MG63 (cell line): Measurements from ENCODE around the gene MUC6. TPM values are rescaled to one million over a fixed set of nuclear protein-coding genes. Genes with fewer than 3 reads are reported as not detected.

ENCODE experiments used
- DNase-seq: peaks from one replicate; pipeline ENCODE4 v3.0.0-alpha.2; 2020
- H3K27me3 ChIP-seq: fragments of 250-450 bp; sonication (Bioruptor Pico); 2 replicates; pipeline ENCODE4 v1.5.1; 2020; ENCODE audit warnings: mild to moderate bottlenecking, moderate library complexity
- H3K36me3 ChIP-seq: fragments of 250-450 bp; sonication (Bioruptor Pico); 2 replicates; pipeline ENCODE4 v1.5.1; 2020; ENCODE audit warnings: mild to moderate bottlenecking, moderate library complexity
- H3K4me3 ChIP-seq: fragments of 250-450 bp; sonication (Bioruptor Pico); 2 replicates; pipeline ENCODE4 v1.5.1; 2020; ENCODE audit warnings: mild to moderate bottlenecking, moderate library complexity
- H3K9me3 ChIP-seq: fragments of 250-450 bp; sonication (Bioruptor Pico); 2 replicates; pipeline ENCODE4 v1.5.1; 2020; ENCODE audit warnings: mild to moderate bottlenecking, moderate library complexity
- total RNA-seq: library from RNA; depleted of rRNA; stranded (reverse); fragments of >200 nt; shearing (Covaris generic); gene quantifications from 2 replicates; pipeline ENCODE4 v1.2.3, GENCODE V29; 2014; ENCODE audit warnings: low replicate concordance

The MUC6 gene
- total RNA-seq, 1 experiment from 2014 or later, result not detected

- no peak for DNase-seq
- no peak overlapping the region for H3K4me3 ChIP-seq
- H3K9me3 ChIP-seq, result no peaks in the 10 kb centered on the region
- H3K27me3 ChIP-seq, result no peaks in the 10 kb centered on the region
- H3K36me3 ChIP-seq, result no peaks in the 10 kb centered on the region
Measured at GRCh38 chr11:1032310-1032891, 4.1 kb downstream of the MUC6 start.

GRCh38 chr11:1031121-1031899 is 5.2 kb downstream of the MUC6 start:
- DNase-seq, result no peak
- no peak overlapping the region for H3K4me3 ChIP-seq
- H3K27me3 ChIP-seq, result no peaks in the 10 kb centered on the region
- H3K36me3 ChIP-seq, result no peaks in the 10 kb centered on the region
- no peaks in the 10 kb centered on the region for H3K9me3 ChIP-seq

- Histone ChIP-seq H3K36me3 (no peaks in the 10 kb centered on the region), H3K4me3 (no peak overlapping the region), H3K27me3 (no peaks in the 10 kb centered on the region), H3K9me3 (no peaks in the 10 kb centered on the region)
- no peak for DNase-seq
Measured at GRCh38 chr11:1030556-1030955, 6.0 kb downstream of the MUC6 start.

GRCh38 chr11:1030086-1030485 is 6.4 kb downstream of the MUC6 start:
- Histone ChIP-seq H3K36me3 (no peaks in the 10 kb centered on the region), H3K27me3 (no peaks in the 10 kb centered on the region), H3K4me3 (no peak overlapping the region), H3K9me3 (no peaks in the 10 kb centered on the region)
- no peak for DNase-seq

GRCh38 chr11:1029654-1030053 is 6.9 kb downstream of the MUC6 start:
- Histone ChIP-seq H3K9me3 (no peaks in the 10 kb centered on the region), H3K36me3 (no peaks in the 10 kb centered on the region), H3K4me3 (no peak overlapping the region), H3K27me3 (no peaks in the 10 kb centered on the region)
- DNase-seq, result no peak

- Histone ChIP-seq H3K27me3 (no peaks in the 10 kb centered on the region), H3K36me3 (no peaks in the 10 kb centered on the region), H3K9me3 (no peaks in the 10 kb centered on the region), H3K4me3 (no peak overlapping the region)
- no peak for DNase-seq
Measured at GRCh38 chr11:1029051-1029450, 7.5 kb downstream of the MUC6 start.

GRCh38 chr11:1028616-1029015 is 7.9 kb downstream of the MUC6 start:
- no peaks in the 10 kb centered on the region for H3K9me3 ChIP-seq
- no peak for DNase-seq
- H3K36me3 ChIP-seq, result no peaks in the 10 kb centered on the region
- H3K27me3 ChIP-seq, result no peaks in the 10 kb centered on the region
- H3K4me3 ChIP-seq, result no peak overlapping the region

- Histone ChIP-seq H3K4me3 (no peak overlapping the region), H3K27me3 (no peaks in the 10 kb centered on the region), H3K36me3 (no peaks in the 10 kb centered on the region), H3K9me3 (no peaks in the 10 kb centered on the region)
- no peak for DNase-seq
Measured at GRCh38 chr11:1028291-1028540, 8.3 kb downstream of the MUC6 start.

GRCh38 chr11:1027483-1028290 is 8.8 kb downstream of the MUC6 start:
- no peak overlapping the region for H3K4me3 ChIP-seq
- DNase-seq, result no peak
- no peaks in the 10 kb centered on the region for H3K36me3 ChIP-seq
- H3K27me3 ChIP-seq, result no peaks in the 10 kb centered on the region
- no peaks in the 10 kb centered on the region for H3K9me3 ChIP-seq

- Histone ChIP-seq H3K27me3 (no peaks in the 10 kb centered on the region), H3K36me3 (no peaks in the 10 kb centered on the region), H3K9me3 (no peaks in the 10 kb centered on the region), H3K4me3 (no peak overlapping the region)
- DNase-seq, result no peak
Measured at GRCh38 chr11:1026641-1027482, 9.7 kb downstream of the MUC6 start.

- Histone ChIP-seq H3K4me3 (no peak overlapping the region), H3K9me3 (no peaks in the 10 kb centered on the region), H3K36me3 (no peaks in the 10 kb centered on the region), H3K27me3 (no peaks in the 10 kb centered on the region)
- DNase-seq, result no peak
Measured at GRCh38 chr11:1026163-1026450, 10.4 kb downstream of the MUC6 start.

- no peaks in the 10 kb centered on the region for H3K27me3 ChIP-seq
- H3K36me3 ChIP-seq, result no peaks in the 10 kb centered on the region
- no peaks in the 10 kb centered on the region for H3K9me3 ChIP-seq
- no peak overlapping the region for H3K4me3 ChIP-seq
- DNase-seq, result no peak
Measured at GRCh38 chr11:1025410-1026162, 10.9 kb downstream of the MUC6 start.

GRCh38 chr11:1024597-1025409 is 11.7 kb downstream of the MUC6 start:
- H3K27me3 ChIP-seq, result no peaks in the 10 kb centered on the region
- H3K4me3 ChIP-seq, result no peak overlapping the region
- H3K9me3 ChIP-seq, result no peaks in the 10 kb centered on the region
- H3K36me3 ChIP-seq, result no peaks in the 10 kb centered on the region
- DNase-seq, result no peak

- Histone ChIP-seq H3K36me3 (no peaks in the 10 kb centered on the region), H3K9me3 (no peaks in the 10 kb centered on the region), H3K27me3 (no peaks in the 10 kb centered on the region), H3K4me3 (no peak overlapping the region)
- no peak for DNase-seq
Measured at GRCh38 chr11:1023811-1024596, 12.5 kb downstream of the MUC6 start.
